ENCODE data around the gene INF2. TPM values are rescaled to one million over a fixed set of nuclear protein-coding genes. Genes with fewer than 3 reads are reported as not detected.

Gene INF2
- total and polyA plus RNA-seq, 9 of the 15 experiments (the other 6 are each of a cell fraction or from before 2014, with no cell fraction given): 0.56 to 31.3 (median 7.8) TPM

GRCh38 chr14:104659146-104659545 lies 30.3 kb upstream of the INF2 start:
- ChIA-PET CTCF (ENCODE audit: low intra/inter-chr PET ratio) (no interaction called here), POLR2A (no interaction called here)
- in situ Hi-C loops (cut with MboI) (loop anchor here (5.0 kb wide), 1 partner anchor 53 kb away; no protein-coding TSS in a partner anchor), intact Hi-C loops (cut with micrococcal nuclease) (no loop called here)
- H3K79me2 ChIP-seq (ENCODE audit: control insufficient read depth, insufficient read depth, low read length): no peaks in the 10 kb centered on the region
- no TSS peak for BruUV-seq (replicated peaks)
- no peaks in the 10 kb centered on the region for H3K36me3 ChIP-seq (ENCODE audit: control insufficient read depth, insufficient read depth, low read length)
- H3K9me3 ChIP-seq (replicated peaks; ENCODE audit: control insufficient read depth, insufficient read depth, low read depth, low read length): no peaks in the 10 kb centered on the region
- H3K27me3 ChIP-seq (ENCODE audit: control insufficient read depth in 2 of 2, insufficient read depth in 2 of 2, low read length in 2 of 2): peaks cover 3 to 45% of the 10 kb centered on the region in 2 experiments; a peak in 4 of 5 replicates
- H3K9ac ChIP-seq (ENCODE audit: insufficient read depth in 1 of 2, low read depth in 2 of 2, low read length in 2 of 2): no peak overlapping the region
- FAIRE-seq (no peak), ATAC-seq (no peak), DNase-seq (ENCODE audit: extremely low read depth in 1 of 4, low spot score in 3 of 4) (no peak)
- no peak overlapping the region for H2AFZ ChIP-seq (ENCODE audit: low read depth, low read length)
- WGBS (ENCODE audit: insufficient coverage, low coverage, missing lambda C conversion rate): 0% methylated on average over 3 of the region's 5 CpGs
- H3K4me3 ChIP-seq: no peak overlapping the region
- no peaks in the 10 kb centered on the region for H3K9me1 ChIP-seq (ENCODE audit: control insufficient read depth, insufficient read depth, low read length)
- H4K20me1 ChIP-seq (replicated peaks; ENCODE audit: control insufficient read depth, insufficient read depth, low read length): no peaks in the 10 kb centered on the region
- TF ChIP-seq FOXP4 (CRISPR knock-in tag; IDR thresholded peaks at IDR 0.05; ENCODE audit: borderline replicate concordance): no peak
- no peak for TF ChIP-seq CREM (IDR thresholded peaks at IDR 0.05; ENCODE audit: low read depth)
- no peak for TF ChIP-seq TAF9B (IDR thresholded peaks at IDR 0.05; ENCODE audit: partially characterized antibody)
- TF ChIP-seq EGR1 (conservative IDR thresholded peaks at IDR 0.05): no peak
- no peak for TF ChIP-seq CHAMP1 (IDR thresholded peaks at IDR 0.05)
- no peak for TF ChIP-seq DEAF1 (CRISPR knock-in tag; IDR thresholded peaks at IDR 0.05)
- TF ChIP-seq ZNF280B (CRISPR knock-in tag; IDR thresholded peaks at IDR 0.05): no peak
- TF ChIP-seq BRD4 (IDR thresholded peaks at IDR 0.05): no peak
- TF ChIP-seq XRCC5 (IDR thresholded peaks at IDR 0.05; ENCODE audit: low read depth, low read length): no peak
- no peak for TF ChIP-seq LCOR (CRISPR knock-in tag; IDR thresholded peaks at IDR 0.05)
- H3K4me2 ChIP-seq (ENCODE audit: insufficient read depth, low read length): no peak overlapping the region
- H3K4me1 ChIP-seq (replicated peaks in 1 of 2; ENCODE audit: control insufficient read depth in 2 of 2, insufficient read depth in 2 of 2, low read length in 2 of 2): peaks cover 0 to 13% of the 10 kb centered on the region in 2 experiments; a peak in 2 of 5 replicates
- no peak overlapping the region for H3K27ac ChIP-seq (ENCODE audit: extremely low read depth, low read depth, low read length)

Data from K562 (cell line).